Fibroblast of skin of abdomen (primary cell): ENCODE measurements around the gene RPL19.
"Not testable (repeated sequence)": the region's sequence is repeated elsewhere in the genome, so short reads cannot be mapped to it uniquely, and the experiment has no call there.

Source experiments
- DNase-seq: peaks from one replicate; pipeline ENCODE4 v3.0.0-alpha.2; 2013

RPL19 gene

GRCh38 chr17:39246274-39246673, 46.2 kb downstream of the RPL19 start:
- DNase-seq = no peak

DNA sequence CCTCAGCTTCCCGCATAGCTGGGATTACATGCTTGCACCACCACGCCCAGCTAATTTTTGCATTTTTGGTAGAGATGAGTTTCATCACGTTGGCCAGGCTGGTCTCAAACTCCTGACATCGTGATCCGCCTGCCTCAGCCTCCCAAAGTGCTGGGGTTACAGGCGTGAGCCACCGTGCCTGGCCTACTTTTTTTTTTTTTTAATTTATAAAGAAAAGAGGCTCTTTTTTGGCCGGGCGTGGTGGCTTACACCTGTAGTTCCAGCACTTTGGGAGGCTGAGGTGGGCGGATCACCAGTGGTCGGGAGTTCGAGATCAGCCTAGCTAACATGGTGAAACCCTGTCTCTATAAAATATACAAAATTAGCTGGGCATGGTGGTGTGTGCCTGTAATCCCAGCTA, 50.0 kb downstream of the RPL19 start:
- DNase-seq = not testable (repeated sequence)

GRCh38 chr17:39251997-39252396, 51.9 kb downstream of the RPL19 start:
- no peak for DNase-seq

DNA sequence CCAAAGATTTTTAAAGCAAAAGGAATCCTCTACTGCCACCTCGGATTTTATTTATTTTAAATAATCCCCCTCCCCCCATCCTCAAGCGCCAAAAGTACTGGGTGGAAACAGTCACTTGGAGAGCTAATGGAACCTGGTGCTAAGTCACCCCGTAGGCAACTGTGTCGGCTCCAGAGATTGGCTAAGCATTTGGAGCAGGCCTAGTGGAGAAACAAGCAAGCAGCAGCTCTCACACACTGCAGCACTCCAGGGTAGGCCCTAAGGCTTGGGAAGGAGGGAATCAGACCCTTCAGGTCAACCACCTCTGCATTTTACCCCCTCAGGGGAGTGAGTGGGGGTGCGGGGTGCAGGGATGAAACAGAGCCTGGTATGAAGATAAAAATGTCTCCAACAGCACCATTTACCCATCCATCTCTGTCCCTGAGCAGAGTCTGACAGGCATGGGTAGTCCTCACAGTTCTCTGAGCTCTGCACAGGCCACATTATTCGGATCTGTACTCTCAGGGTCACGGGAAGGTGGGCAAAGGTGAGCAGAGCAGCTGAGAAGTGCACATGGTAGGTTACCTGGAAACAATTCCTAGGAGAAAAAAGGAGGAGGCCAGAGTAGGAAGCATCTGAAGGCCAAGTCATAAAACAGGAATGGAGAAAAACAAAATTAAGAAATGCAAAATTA, 52.8 kb downstream of the RPL19 start:
- no peak for DNase-seq
